Gastroesophageal sphincter (tissue), 3 donors: ENCODE data around the gene MEF2C.

Experiments
- EP300 ChIP-seq: sonication (generic); formaldehyde crosslinking; IDR thresholded peaks from one replicate; pipeline ENCODE4 v1.6.1; 2017; ENCODE audit warnings: antibody characterized with exemption, mild to moderate bottlenecking
- POLR2A ChIP-seq, 2 donors: fragments of 450-650 bp; IDR thresholded peaks; one replicate each; pipeline ENCODE4 v1.6.1; 2017; ENCODE audit warnings: antibody characterized with exemption in 2 of 2, mild to moderate bottlenecking in 2 of 2, moderate library complexity in 1 of 2
- POLR2AphosphoS5 ChIP-seq: sonication (generic); formaldehyde crosslinking; IDR thresholded peaks from one replicate; pipeline ENCODE4 v1.6.1; 2017; ENCODE audit warnings: antibody characterized with exemption
- TF ChIP-seq, protein P1 (sequence below), 4 experiments: fragments of 200-600 bp in 2 of 4; fragments of 450-650 bp in 2 of 4; sonication (generic) in 1 of 4; IDR thresholded peaks; one replicate each; pipeline ENCODE4 v1.5.1; 2017 to 2019; ENCODE audit warnings: antibody characterized with exemption in 4 of 4, mild to moderate bottlenecking in 2 of 4, moderate library complexity in 2 of 4

DNA sequence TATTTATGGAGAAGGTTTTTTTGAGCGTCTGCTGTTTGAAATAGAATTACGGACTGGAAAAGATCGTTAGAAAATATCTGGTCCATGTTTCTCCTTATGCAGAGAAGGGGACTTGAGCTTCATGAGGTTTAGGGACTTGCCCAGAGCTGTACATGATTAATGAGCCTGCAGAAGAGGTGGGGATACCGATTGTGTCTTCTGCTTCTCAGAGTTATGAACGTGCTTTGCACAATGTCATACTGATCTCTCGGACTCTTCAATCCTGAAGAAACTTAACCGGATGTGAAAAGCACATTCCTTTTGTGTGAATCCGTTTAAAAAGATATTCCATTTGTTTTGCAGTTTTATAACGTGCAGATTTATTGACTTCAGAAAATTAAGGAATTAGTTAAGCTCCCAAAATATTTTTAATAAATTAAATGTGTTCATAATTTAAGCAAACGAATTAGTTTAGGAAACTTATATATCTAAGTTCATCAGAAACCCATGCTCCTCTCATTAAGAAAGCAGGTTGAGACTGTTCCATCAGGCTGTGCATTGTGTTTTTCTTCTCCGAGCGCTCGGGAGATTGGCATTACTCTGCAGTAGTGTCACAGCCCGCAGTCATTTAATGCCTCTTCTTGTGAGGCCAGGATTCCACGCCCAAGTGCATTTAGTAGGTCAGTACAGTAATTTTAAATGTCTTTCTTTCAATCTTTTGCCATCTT is 40.8 kb upstream of the MEF2C start:
- TF ChIP-seq, protein P1, sequence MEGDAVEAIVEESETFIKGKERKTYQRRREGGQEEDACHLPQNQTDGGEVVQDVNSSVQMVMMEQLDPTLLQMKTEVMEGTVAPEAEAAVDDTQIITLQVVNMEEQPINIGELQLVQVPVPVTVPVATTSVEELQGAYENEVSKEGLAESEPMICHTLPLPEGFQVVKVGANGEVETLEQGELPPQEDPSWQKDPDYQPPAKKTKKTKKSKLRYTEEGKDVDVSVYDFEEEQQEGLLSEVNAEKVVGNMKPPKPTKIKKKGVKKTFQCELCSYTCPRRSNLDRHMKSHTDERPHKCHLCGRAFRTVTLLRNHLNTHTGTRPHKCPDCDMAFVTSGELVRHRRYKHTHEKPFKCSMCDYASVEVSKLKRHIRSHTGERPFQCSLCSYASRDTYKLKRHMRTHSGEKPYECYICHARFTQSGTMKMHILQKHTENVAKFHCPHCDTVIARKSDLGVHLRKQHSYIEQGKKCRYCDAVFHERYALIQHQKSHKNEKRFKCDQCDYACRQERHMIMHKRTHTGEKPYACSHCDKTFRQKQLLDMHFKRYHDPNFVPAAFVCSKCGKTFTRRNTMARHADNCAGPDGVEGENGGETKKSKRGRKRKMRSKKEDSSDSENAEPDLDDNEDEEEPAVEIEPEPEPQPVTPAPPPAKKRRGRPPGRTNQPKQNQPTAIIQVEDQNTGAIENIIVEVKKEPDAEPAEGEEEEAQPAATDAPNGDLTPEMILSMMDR (IDR thresholded peaks at IDR 0.05) = no peak
- no peak for TF ChIP-seq POLR2A (IDR thresholded peaks at IDR 0.05)
- no peak for TF ChIP-seq POLR2AphosphoS5
- no peak for TF ChIP-seq EP300
